Subcutaneous abdominal adipose tissue (tissue), 5 donors: ENCODE measurements around the gene OMP.

Source experiments
- H3K27ac ChIP-seq: one replicate; pipeline ENCODE4 v1.7.0; 2013; ENCODE audit warnings: low read depth, mild to moderate bottlenecking, inconsistent platforms, low read length, moderate library complexity
- H3K27me3 ChIP-seq, 5 donors: one replicate each; pipeline ENCODE4 v1.7.0; 2013; ENCODE audit warnings: low read length in 5 of 5, inconsistent platforms in 1 of 5; ENCODE audit not compliant: control insufficient read depth in 5 of 5, insufficient read depth in 4 of 5
- H3K36me3 ChIP-seq, 5 donors: one replicate each; pipeline ENCODE4 v1.7.0; 2013; ENCODE audit warnings: low read length in 5 of 5; ENCODE audit not compliant: control insufficient read depth in 5 of 5, insufficient read depth in 5 of 5
- H3K4me1 ChIP-seq, 5 donors: one replicate each; pipeline ENCODE4 v1.7.0; 2013; ENCODE audit warnings: low read length in 5 of 5, mild to moderate bottlenecking in 3 of 5, moderate library complexity in 1 of 5; ENCODE audit not compliant: control insufficient read depth in 5 of 5, insufficient read depth in 5 of 5
- H3K4me3 ChIP-seq, 5 donors: one replicate each; pipeline ENCODE4 v1.7.0; 2013; ENCODE audit warnings: low read length in 5 of 5, low read depth in 1 of 5
- H3K9ac ChIP-seq, 5 donors: one replicate each; pipeline ENCODE4 v1.7.0; 2013; ENCODE audit warnings: low read length in 5 of 5, mild to moderate bottlenecking in 4 of 5, moderate library complexity in 3 of 5
- H3K9me3 ChIP-seq, 5 donors: one replicate each; pipeline ENCODE4 v1.7.0; 2013; ENCODE audit warnings: low read length in 5 of 5; ENCODE audit not compliant: control insufficient read depth in 5 of 5
- donor health status: healthy.
- donor health status: healthy.
- donor health status: healthy.
- donor health status: healthy.
- donor health status: healthy.

OMP gene

GRCh38 chr11:77136074-77136473, 33.4 kb downstream of the OMP start:
- Histone ChIP-seq H3K27ac (no peak overlapping the region), H3K36me3 (no peaks in the 10 kb centered on the region), H3K9me3 (no peaks in the 10 kb centered on the region), H3K27me3 (peaks cover 4 to 9% (median 5%) of the 10 kb centered on the region in 5 donors), H3K4me3 (no peak overlapping the region), H3K4me1 (peaks cover 8 to 40% (median 24%) of the 10 kb centered on the region in 5 donors), H3K9ac (no peak overlapping the region)

- peaks cover 6 to 32% (median 18%) of the 10 kb centered on the region in 5 donors for H3K4me1 ChIP-seq
- H3K27me3 ChIP-seq, result peaks cover 4 to 9% (median 5%) of the 10 kb centered on the region in 5 donors
- no peak overlapping the region for H3K9ac ChIP-seq
- H3K4me3 ChIP-seq, result no peak overlapping the region
- no peaks in the 10 kb centered on the region for H3K9me3 ChIP-seq
- H3K36me3 ChIP-seq, result no peaks in the 10 kb centered on the region
- H3K27ac ChIP-seq, result no peak overlapping the region
These were observed 34.3 kb downstream of the OMP start for GRCh38 chr11:77136784-77137420.

GRCh38 chr11:77137421-77137820, 34.8 kb downstream of the OMP start:
- Histone ChIP-seq H3K9me3 (no peaks in the 10 kb centered on the region), H3K36me3 (no peaks in the 10 kb centered on the region), H3K9ac (no peak overlapping the region), H3K4me3 (no peak overlapping the region), H3K4me1 (peaks cover 5 to 29% (median 18%) of the 10 kb centered on the region in 5 donors), H3K27ac (no peak overlapping the region), H3K27me3 (peaks cover 4 to 9% (median 5%) of the 10 kb centered on the region in 5 donors)

GRCh38 chr11:77138106-77138649, 35.5 kb downstream of the OMP start:
- H3K27ac ChIP-seq, result no peak overlapping the region
- H3K36me3 ChIP-seq, result no peaks in the 10 kb centered on the region
- H3K4me1 ChIP-seq, result peaks cover 5 to 29% (median 18%) of the 10 kb centered on the region in 5 donors
- H3K9ac ChIP-seq, result no peak overlapping the region
- no peak overlapping the region for H3K4me3 ChIP-seq
- peaks cover 4 to 9% (median 5%) of the 10 kb centered on the region in 5 donors for H3K27me3 ChIP-seq
- no peaks in the 10 kb centered on the region for H3K9me3 ChIP-seq

GRCh38 chr11:77139201-77139600, 36.6 kb downstream of the OMP start:
- Histone ChIP-seq H3K36me3 (no peaks in the 10 kb centered on the region), H3K9ac (no peak overlapping the region), H3K9me3 (no peaks in the 10 kb centered on the region), H3K4me3 (no peak overlapping the region), H3K4me1 (peaks cover 5 to 29% (median 18%) of the 10 kb centered on the region in 5 donors), H3K27ac (no peak overlapping the region), H3K27me3 (peaks cover 4 to 9% (median 5%) of the 10 kb centered on the region in 5 donors)

GRCh38 chr11:77140231-77140851, 37.7 kb downstream of the OMP start:
- no peak overlapping the region for H3K4me3 ChIP-seq
- no peaks in the 10 kb centered on the region for H3K9me3 ChIP-seq
- H3K4me1 ChIP-seq, result peaks cover 5 to 29% (median 18%) of the 10 kb centered on the region in 5 donors
- H3K27ac ChIP-seq, result no peak overlapping the region
- no peaks in the 10 kb centered on the region for H3K36me3 ChIP-seq
- peak overlapping the region in 2 of 5 donors; percentile 32 to 55 for H3K9ac ChIP-seq
- peaks cover 4 to 9% (median 5%) of the 10 kb centered on the region in 5 donors for H3K27me3 ChIP-seq

- no peaks in the 10 kb centered on the region for H3K9me3 ChIP-seq
- H3K36me3 ChIP-seq, result no peaks in the 10 kb centered on the region
- H3K4me1 ChIP-seq, result peaks cover 5 to 29% (median 18%) of the 10 kb centered on the region in 5 donors
- H3K27ac ChIP-seq, result no peak overlapping the region
- H3K27me3 ChIP-seq, result peaks cover 4 to 9% (median 5%) of the 10 kb centered on the region in 5 donors
- H3K9ac ChIP-seq, result no peak overlapping the region
- no peak overlapping the region for H3K4me3 ChIP-seq
These were observed 38.4 kb downstream of the OMP start for GRCh38 chr11:77141034-77141433.

- Histone ChIP-seq H3K9me3 (no peaks in the 10 kb centered on the region), H3K36me3 (no peaks in the 10 kb centered on the region), H3K27me3 (peaks cover 4 to 9% (median 5%) of the 10 kb centered on the region in 5 donors), H3K27ac (no peak overlapping the region), H3K4me1 (peaks cover 5 to 29% (median 18%) of the 10 kb centered on the region in 5 donors), H3K9ac (no peak overlapping the region), H3K4me3 (no peak overlapping the region)
These were observed 38.8 kb downstream of the OMP start for GRCh38 chr11:77141475-77141874.

- Histone ChIP-seq H3K9me3 (no peaks in the 10 kb centered on the region), H3K27ac (no peak overlapping the region), H3K36me3 (no peaks in the 10 kb centered on the region), H3K4me3 (no peak overlapping the region), H3K9ac (no peak overlapping the region), H3K27me3 (peaks cover 4 to 8% (median 4%) of the 10 kb centered on the region in 5 donors), H3K4me1 (peaks cover 6 to 32% (median 19%) of the 10 kb centered on the region in 5 donors)
These were observed 39.7 kb downstream of the OMP start for GRCh38 chr11:77142091-77142975.
